NCI-H526 (cell line): ENCODE results near the gene TAF3.

Experiments
- DNase-seq, 2 experiments: peaks; one replicate each; lab custom pipeline; 2025; lab: John Stamatoyannopoulos, UW

Gene TAF3

DNA sequence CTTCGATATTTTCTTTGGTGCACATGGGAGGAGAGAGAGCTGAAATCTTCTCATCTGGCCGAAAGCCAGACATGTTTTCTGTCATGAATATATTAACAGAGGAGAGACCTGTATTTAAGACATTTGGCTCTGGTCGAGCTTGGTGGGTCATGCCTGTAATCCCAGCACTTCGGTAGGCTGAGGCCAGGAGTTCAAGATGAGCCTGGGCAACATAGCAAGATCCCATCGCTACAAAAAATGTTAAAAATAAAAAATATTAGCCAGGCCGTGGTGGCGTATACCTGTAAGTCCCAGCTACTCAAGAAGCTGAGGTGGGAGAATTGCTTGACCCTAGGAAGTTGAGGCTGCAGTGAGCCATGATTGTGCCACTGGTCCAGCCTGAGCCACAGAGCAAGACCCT lies 214.3 kb downstream of the TAF3 start:
- no peak for DNase-seq

DNA sequence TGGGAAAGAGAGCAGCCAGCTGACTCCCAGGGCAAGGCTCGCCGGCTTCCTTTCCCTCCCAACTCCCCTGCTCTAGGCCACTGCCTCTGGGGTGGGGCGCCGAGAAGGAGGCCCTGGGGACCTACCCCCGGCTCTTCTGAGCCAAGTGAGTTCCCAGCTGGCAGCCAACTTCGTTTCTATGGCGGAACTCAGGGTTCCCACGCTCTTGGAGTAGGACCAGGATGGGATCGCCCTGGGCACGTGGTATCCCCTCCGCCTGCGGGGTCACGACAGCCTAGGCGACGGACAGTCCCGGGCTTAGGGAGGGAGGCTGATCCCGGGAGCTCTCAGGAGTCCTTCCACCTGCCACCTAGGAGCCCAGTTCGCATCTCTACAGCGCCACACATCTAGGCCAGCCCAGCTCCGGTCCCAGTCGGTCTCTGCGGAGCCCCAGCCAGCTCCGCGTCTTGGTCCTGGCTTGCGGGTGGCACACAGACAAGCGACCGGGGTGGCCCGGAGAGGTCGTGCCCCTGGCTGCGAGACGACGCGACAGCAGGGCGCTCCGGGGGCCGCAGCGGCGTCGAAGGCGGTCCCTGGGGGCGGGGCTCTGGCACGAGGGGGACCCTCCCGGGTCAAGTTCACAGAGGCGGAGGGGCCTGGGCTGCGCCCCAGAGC lies 215.6 kb downstream of the TAF3 start:
- DNase-seq = peak in 1 of 2 experiments; percentile 18

DNA sequence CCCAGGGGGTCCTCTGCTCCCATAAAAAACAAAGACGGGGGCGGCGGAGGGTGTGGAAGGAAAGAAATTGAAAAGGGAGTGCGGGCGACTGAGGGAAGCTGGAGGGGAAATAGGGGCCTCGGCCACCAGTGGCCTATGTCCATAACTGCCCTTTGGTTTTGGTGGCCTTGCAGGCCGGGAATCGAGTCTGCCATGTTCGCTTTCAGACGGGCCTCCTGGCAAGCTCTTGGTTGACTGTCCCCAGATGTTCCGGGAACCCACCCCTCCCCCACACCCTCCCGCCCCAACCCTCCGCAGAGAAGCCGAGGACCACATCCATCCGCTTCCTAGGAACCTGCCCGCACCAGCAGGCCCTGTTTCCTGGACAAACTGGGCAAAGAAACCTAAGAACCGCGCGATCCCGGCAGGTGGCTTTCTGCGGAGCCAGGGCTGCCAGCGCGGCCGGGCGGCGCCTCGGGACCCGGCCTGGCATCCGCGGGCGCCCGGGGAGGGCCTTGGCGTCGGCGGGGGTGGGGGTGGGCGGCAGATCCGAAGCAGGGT lies 216.2 kb downstream of the TAF3 start:
- peak in 1 of 2 experiments; percentile 50 for DNase-seq

GRCh38 chr10:8035006-8035640 lies 216.8 kb downstream of the TAF3 start:
- peak in 1 of 2 experiments; percentile 14 for DNase-seq

- DNase-seq = no peak
Observed at GRCh38 chr10:8035641-8036470, 217.6 kb downstream of the TAF3 start.

GRCh38 chr10:8036506-8037198 lies 218.3 kb downstream of the TAF3 start:
- no peak for DNase-seq

DNA sequence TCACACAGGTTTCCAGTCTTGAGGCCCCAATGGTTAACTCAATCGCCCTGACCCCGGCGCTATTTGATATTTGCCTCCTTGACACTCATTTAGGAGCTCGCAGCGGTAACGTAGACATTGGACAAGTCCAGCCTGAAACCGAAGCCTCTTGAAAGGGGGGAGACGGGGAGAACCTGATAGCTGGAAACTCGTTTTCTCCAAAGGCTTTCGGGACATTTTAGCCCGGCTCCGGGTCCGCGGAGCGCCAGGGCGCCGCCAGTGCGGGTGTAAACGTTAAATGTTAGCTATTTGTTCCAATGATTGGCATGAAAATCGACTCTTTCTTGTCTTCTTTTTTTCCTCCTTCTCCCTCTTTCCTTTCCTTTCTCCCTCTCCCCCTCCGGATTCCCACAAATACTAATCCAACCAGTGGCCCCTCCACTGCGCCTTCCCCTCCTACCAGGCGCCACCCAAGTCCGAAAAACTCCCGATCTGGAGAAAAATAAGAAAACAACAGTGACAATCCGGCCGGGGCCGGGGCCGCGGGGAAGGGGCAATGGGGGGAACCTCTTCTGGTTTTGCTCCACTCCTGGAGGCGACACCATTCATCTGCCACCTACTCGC lies 219.0 kb downstream of the TAF3 start:
- DNase-seq = peak in 1 of 2 experiments; percentile 10

- peak in 1 of 2 experiments; percentile 29 for DNase-seq
Observed at GRCh38 chr10:8037941-8038894, 219.9 kb downstream of the TAF3 start.

DNA sequence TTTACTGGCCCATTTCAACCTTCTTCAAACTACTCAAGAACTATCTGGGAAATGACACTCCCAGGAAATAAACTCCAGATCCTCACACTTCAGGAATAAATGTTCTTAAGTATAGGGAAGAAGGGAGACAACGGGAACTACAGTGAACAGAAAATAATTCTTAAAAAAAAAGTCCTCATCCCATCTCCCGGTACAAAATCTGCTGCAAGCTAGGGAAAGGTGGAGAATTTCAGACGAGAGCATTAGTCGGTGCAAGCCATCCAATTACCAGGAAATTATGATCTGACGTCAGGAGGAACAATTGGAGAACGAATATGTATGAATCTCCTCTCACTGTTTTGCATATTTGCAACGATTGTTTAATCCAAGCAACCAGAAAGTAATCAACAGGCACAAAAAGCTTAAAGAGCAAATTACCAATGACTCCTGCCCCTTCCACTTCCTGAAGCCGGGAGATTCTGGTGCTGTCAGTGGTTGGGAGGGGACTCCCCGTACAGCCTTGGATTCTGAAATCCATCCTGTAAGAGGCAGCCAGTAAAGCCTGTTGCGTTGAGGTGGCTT lies 221.1 kb downstream of the TAF3 start:
- DNase-seq = peak in 1 of 2 experiments; percentile 22

DNA sequence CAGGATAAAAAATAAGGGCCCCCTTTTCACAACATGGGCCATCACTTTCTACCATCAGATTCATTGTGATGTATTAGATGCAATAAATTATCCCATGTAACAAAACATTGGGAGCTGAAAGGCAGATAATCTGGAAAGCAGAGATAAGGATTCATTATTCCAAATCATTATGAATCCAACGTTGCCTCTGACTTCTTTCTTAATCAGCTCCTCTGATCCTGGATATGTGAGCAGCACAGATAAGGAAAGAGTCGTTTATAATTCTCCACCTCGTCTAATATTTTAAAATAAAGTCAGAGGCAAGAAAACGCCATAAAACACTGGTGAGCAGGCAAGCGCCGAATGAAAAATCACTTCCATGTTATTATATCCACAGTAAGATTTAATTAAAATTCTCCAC lies 222.3 kb downstream of the TAF3 start:
- no peak for DNase-seq

DNA sequence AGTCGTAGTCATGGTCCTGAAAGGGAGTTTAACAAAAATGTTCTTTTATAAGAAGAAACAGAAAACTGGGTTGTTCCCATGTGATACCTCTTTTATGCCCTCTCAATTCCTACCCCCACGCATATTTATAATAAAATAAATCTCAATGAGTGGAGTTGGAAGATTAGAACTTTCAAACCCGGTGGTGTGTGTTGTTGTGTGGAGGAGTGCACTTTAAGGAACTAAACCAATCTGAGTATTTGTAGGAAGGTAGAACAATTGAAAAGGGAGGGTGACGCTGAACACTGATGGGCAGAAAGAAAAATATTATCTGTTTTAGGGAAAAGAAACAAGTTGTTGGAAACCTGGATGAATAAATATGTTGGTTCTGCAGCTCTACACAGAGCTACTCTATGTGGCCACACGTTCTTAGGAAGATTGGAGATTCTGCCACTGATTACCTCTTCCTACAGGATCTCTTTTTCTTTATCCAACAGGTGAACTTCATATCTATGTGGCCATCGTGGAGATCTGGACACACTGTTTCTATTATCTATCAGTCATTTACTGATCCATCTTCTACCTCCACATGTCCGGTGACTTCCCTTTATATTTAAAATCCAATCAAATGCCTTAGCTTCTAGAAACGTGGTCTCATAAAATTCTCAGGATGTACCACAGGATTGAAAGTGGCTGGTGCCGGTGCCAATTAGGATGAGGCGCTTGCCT lies 223.1 kb downstream of the TAF3 start:
- no peak for DNase-seq

DNA sequence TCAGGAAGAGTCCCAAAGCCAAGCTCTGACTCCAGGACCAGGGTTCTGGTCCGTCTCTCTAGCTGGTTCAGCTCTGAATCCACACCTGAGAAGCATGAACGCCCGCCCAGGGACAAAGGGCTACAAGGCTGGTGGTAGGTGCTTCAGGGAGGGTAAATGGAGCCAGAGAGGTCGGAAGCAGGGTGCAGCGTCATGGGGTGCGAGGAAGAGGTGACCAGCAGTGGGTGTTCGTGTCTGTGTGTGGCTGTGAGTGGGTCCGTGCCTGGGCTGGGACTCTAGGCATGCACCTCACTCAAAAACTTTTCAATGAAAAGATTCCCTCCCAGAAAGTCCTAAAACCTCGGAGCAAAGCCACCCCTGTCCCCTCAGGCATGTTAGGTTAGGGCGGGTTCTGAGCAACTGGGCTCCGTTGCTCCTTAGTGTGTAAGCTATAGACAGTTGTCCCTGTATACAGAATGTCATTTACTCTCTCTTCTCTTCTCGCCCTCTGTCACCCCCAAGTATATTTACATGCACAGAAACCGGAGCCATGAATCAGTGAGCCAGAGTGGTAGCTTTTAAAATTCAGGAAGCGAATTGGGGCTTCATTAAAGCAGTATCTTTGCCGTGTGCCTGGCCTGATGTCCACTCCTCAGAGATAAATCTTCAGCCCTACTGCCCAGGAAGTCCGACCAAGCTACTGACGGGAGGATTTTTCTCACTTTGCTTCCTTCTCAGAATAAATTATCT lies 223.9 kb downstream of the TAF3 start:
- DNase-seq = no peak

- DNase-seq = no peak
Observed at GRCh38 chr10:8042721-8043568, 224.6 kb downstream of the TAF3 start.

GRCh38 chr10:8043569-8044306 lies 225.4 kb downstream of the TAF3 start:
- peak in 1 of 2 experiments; percentile 30 for DNase-seq

GRCh38 chr10:8044331-8044907 lies 226.1 kb downstream of the TAF3 start:
- no peak for DNase-seq

DNA sequence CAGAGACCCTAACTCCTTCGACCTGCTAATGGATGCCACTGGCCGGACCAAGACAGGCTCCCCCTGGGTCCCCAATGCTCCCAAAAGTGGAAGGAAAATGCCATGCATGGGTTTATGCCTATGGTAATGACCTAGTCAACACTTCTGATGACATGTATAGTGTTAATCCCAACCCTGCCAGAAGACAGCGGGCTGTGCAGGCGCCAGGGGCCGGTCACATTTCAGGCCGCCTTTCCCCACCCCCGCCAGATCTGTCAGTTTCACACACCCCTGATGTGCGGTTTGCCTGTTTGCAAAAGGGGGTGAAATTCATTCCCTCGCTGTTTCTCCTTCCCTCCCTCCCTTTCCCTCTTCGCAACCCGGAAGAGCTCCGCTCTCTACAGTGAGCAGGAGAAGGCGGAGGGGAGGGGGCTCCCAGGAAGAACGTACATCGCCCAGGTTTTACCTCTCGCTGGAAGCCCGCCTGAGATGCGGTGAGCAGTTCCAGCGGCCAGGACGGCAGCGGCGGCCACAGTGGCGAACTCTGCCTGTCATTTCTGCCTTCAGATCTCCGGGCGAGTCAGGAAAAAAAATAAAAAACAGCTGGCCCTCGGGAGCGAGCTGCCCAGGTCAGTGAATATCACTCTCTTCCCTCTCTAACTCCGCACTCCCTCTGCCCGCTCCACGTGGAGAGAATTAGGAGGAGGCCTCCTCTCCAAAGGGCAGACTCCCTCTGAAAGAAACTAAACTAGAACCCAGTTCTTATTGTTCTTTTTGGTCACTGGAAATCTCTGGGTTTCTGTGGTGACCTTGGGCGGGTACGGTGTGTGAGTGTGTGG lies 226.8 kb downstream of the TAF3 start:
- peak; percentile 10 to 59 for DNase-seq
